Testis (tissue), 2 donors: ENCODE data around the gene HRC.

ENCODE experiments used
- POLR2A ChIP-seq: fragments of 450-650 bp; IDR thresholded peaks from one replicate; pipeline ENCODE4 v1.6.1; 2017; ENCODE audit warnings: antibody characterized with exemption, mild to moderate bottlenecking, moderate library complexity
- TF ChIP-seq, protein P1 (sequence below), 3 experiments: fragments of 450-650 bp in 2 of 3; fragments of 200-600 bp in 1 of 3; sonication (generic) in 1 of 3; IDR thresholded peaks; one replicate each; pipeline ENCODE4 v1.5.1; 2016 to 2019; ENCODE audit warnings: antibody characterized with exemption in 3 of 3, mild to moderate bottlenecking in 2 of 3, moderate library complexity in 1 of 3

DNA sequence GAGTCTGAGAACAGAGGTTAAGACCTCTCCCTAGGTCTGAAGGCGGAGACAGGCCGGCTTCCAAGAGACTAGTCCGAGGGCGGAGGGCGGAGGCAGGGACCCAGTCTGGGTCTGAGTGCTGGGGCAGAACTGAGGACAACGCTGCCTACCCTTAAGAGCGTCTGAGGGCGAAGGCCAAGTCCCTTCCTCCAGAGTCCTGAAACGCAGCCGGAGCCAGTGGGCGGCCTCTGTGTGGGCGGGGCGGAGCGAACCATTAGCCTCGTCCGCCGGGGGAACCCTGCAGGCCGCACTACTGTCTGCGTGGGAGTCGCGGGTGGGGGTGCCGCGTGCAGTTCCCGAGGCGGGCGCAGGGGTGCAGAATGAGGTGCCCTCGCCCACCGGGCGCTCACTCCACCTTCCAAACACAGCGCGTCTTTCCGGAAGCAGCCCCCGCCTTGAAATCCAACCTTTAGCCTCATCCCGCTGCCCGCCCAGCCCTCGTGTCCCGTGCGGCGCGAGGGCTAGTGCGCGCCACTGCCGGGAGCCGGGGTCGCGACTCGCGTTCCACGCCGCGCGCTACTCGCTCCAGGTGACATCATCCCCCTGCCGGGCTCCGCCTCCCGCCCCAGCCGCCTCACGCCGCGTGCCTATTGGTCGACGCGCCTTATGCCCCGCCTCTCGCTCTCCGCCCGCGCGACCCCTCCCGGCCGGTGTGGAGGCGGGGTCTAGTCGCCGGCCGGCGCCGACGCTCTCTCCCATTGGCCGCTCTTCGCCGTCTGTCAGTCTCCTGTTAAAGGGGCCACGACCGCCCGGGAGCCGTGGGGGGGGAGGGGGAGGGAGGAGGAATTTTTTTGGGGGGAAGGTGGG lies 36.4 kb downstream of the HRC start, which contains the start of gene C19orf73:
- TF ChIP-seq, protein P1, sequence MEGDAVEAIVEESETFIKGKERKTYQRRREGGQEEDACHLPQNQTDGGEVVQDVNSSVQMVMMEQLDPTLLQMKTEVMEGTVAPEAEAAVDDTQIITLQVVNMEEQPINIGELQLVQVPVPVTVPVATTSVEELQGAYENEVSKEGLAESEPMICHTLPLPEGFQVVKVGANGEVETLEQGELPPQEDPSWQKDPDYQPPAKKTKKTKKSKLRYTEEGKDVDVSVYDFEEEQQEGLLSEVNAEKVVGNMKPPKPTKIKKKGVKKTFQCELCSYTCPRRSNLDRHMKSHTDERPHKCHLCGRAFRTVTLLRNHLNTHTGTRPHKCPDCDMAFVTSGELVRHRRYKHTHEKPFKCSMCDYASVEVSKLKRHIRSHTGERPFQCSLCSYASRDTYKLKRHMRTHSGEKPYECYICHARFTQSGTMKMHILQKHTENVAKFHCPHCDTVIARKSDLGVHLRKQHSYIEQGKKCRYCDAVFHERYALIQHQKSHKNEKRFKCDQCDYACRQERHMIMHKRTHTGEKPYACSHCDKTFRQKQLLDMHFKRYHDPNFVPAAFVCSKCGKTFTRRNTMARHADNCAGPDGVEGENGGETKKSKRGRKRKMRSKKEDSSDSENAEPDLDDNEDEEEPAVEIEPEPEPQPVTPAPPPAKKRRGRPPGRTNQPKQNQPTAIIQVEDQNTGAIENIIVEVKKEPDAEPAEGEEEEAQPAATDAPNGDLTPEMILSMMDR (IDR thresholded peaks at IDR 0.05) = peak in 2 of 3 experiments; percentile 19 to 32
- no peak for TF ChIP-seq POLR2A
